Transverse colon (tissue), 4 donors: ENCODE data around the gene MLANA.

Source experiments
- CTCF ChIP-seq, 5 experiments: fragments of 200-600 bp in 3 of 5; fragments of 450-650 bp in 2 of 5; sonication (generic) in 3 of 5; IDR thresholded peaks; 1 replicate in 2 of 5; 2 replicates in 3 of 5; pipeline ENCODE4 v1.5.1; 2016 to 2017; ENCODE audit warnings: antibody characterized with exemption in 5 of 5, inconsistent platforms in 3 of 5, mild to moderate bottlenecking in 2 of 5, moderate library complexity in 1 of 5
- POLR2A ChIP-seq: fragments of 450-650 bp; IDR thresholded peaks from one replicate; pipeline ENCODE4 v1.6.1; 2016; ENCODE audit warnings: antibody characterized with exemption, mild to moderate bottlenecking, moderate library complexity
- POLR2AphosphoS5 ChIP-seq, 3 donors: sonication (generic); formaldehyde crosslinking; IDR thresholded peaks; one replicate each; pipeline ENCODE4 v1.6.1; 2016; ENCODE audit warnings: antibody characterized with exemption in 3 of 3

GRCh38 chr9:5892456-5893133, 1.9 kb downstream of the MLANA start:
- TF ChIP-seq POLR2AphosphoS5 (IDR thresholded peaks at IDR 0.05) (no peak), POLR2A (no peak), CTCF (IDR thresholded peaks at IDR 0.05) (no peak)
